Caco-2 (cell line): Measurements from ENCODE around the gene RAP1GAP2. TPM values are rescaled to one million over a fixed set of nuclear protein-coding genes. Genes with fewer than 3 reads are reported as not detected.
"Not testable (repeated sequence)": the region's sequence is repeated elsewhere in the genome, so short reads cannot be mapped to it uniquely, and the experiment has no call there.

Source experiments
- BruUV-seq: library from RNA; stranded (reverse); fragments of 400-500 nt; replicated peaks from 2 replicates; lab custom pipeline; 2021; lab: Mats Ljungman, UMichigan
- CTCF ChIA-PET: fragments of 300-600 bp; sonication (Branson Sonifier 250); formaldehyde crosslinking; loops from one replicate; lab custom pipeline; 2022; ENCODE audit warnings: antibody characterized with exemption; lab: Charles Lee
- POLR2A ChIA-PET: fragments of 300-600 bp; sonication (Branson Sonifier 250); formaldehyde crosslinking; loops from one replicate; lab custom pipeline; 2022; ENCODE audit warnings: antibody characterized with exemption; lab: Charles Lee
- DNase-seq, 2 experiments: peaks; one replicate each; pipeline versions ENCODE4 v3.0.0 to v3.0.0-alpha.2; 2020 to 2022
- H3K27me3 ChIP-seq: replicated peaks from 2 replicates; pipeline ENCODE4 v1.6.0; 2011; ENCODE audit warnings: low read length; ENCODE audit not compliant: control insufficient read depth, insufficient read depth
- H3K36me3 ChIP-seq: 2 replicates; pipeline ENCODE4 v1.5.1; 2011; ENCODE audit warnings: low read length; ENCODE audit not compliant: control insufficient read depth, insufficient read depth
- H3K4me1 ChIP-seq: fragments of 250-450 bp; sonication (Bioruptor Pico); 2 replicates; pipeline ENCODE4 v1.5.1; 2020; ENCODE audit warnings: mild to moderate bottlenecking
- H3K4me3 ChIP-seq: 2 replicates; pipeline ENCODE4 v1.5.1; 2011; ENCODE audit warnings: low read depth, mild to moderate bottlenecking, control low read depth, low read length
- H3K9me3 ChIP-seq: fragments of 250-450 bp; sonication (Bioruptor Pico); 2 replicates; pipeline ENCODE4 v1.5.1; 2020; ENCODE audit warnings: mild to moderate bottlenecking, moderate library complexity
- H3K27ac Mint-ChIP-seq: one replicate; pipeline ENCODE4 v1.8.0; 2022; ENCODE audit warnings: mixed read lengths; ENCODE audit not compliant: unreplicated experiment
- H3K27me3 Mint-ChIP-seq: one replicate; pipeline ENCODE4 v1.8.0; 2022; ENCODE audit warnings: mixed read lengths; ENCODE audit not compliant: insufficient read depth, unreplicated experiment
- H3K36me3 Mint-ChIP-seq: one replicate; pipeline ENCODE4 v1.8.0; 2022; ENCODE audit warnings: mild to moderate bottlenecking, mixed read lengths; ENCODE audit not compliant: insufficient read depth, unreplicated experiment
- H3K4me1 Mint-ChIP-seq: one replicate; pipeline ENCODE4 v1.8.0; 2022; ENCODE audit warnings: low read depth, mixed read lengths; ENCODE audit not compliant: unreplicated experiment
- H3K4me3 Mint-ChIP-seq: one replicate; pipeline ENCODE4 v1.8.0; 2022; ENCODE audit warnings: mild to moderate bottlenecking, moderate library complexity, mixed read lengths; ENCODE audit not compliant: unreplicated experiment
- H3K9me3 Mint-ChIP-seq: one replicate; pipeline ENCODE4 v1.8.0; 2022; ENCODE audit warnings: mixed read lengths; ENCODE audit not compliant: unreplicated experiment
- intact Hi-C: fragments of 100-400 bp; cut with micrococcal nuclease; formaldehyde crosslinking; loops from one replicate; pipeline ENCODE4 v1.10.0; 2022; ENCODE audit not compliant: unreplicated experiment
- total RNA-seq: library from RNA; stranded (reverse); gene quantifications from 2 replicates; pipeline ENCODE4 v1.2.3, GENCODE V29; 2022
- TF ChIP-seq, protein P1 (sequence below), 2 experiments: fragments of 200-600 bp in 1 of 2; IDR thresholded peaks; 1 replicate in 1 of 2; 2 replicates in 1 of 2; pipeline versions ENCODE4 v1.5.1 to v1.8.0; 2011 to 2022; ENCODE audit warnings: antibody characterized with exemption in 1 of 2, control low read depth in 1 of 2, inconsistent platforms in 1 of 2, low read depth in 1 of 2, low read length in 1 of 2, mild to moderate bottlenecking in 1 of 2, moderate library complexity in 1 of 2; ENCODE audit not compliant: insufficient read depth in 1 of 2, severe bottlenecking in 1 of 2, unreplicated experiment in 1 of 2

The RAP1GAP2 gene
- total RNA-seq, 1 experiment from 2014 or later = 45.3 TPM

DNA sequence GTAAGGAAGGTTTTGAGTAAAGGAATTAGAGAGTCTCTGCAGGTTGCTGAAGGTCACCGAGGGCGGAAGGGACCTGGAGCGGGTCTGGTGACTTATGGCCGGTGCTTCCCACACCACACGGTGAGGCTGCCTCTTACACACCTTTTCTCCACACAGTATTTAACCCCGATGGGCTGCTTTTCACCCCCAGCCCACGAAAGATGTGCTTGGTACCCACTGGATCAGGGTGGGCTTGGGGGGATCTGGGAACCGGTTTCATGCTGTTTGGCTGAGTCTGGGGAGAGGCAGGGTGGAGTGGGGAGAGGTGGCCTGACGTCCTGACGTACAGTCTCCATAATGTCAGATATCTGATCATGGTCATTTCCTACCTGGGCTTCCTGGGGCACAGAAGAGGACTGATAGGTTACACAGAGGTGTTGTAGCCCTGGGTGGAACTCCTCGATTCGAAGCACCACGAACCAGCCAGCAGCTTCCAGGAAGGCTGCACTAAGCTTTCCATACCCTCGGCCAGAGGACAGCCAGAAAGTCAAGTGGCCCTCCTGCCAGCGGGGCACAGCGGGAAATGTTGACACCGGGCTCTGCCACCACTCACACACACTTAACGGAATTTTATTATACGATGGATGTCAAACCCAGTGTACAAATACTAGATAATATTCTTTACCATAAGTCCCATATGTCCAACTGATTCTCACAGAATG lies 233.1 kb downstream of the RAP1GAP2 start:
- H3K4me3 Mint-ChIP-seq = no peak overlapping the region
- Histone ChIP-seq H3K27me3 (no peaks in the 10 kb centered on the region), H3K4me1 (no peaks in the 10 kb centered on the region), H3K4me3 (no peak overlapping the region), H3K9me3 (no peaks in the 10 kb centered on the region), H3K36me3 (peaks cover 3% of the 10 kb centered on the region)
- ChIA-PET POLR2A (no interaction called here), CTCF (no interaction called here)
- intact Hi-C loops = no loop called here
- H3K27me3 Mint-ChIP-seq = no peaks in the 10 kb centered on the region
- BruUV-seq = no TSS peak
- H3K36me3 Mint-ChIP-seq = peaks cover 21% of the 10 kb centered on the region
- H3K27ac Mint-ChIP-seq = no peak overlapping the region
- no peaks in the 10 kb centered on the region for H3K4me1 Mint-ChIP-seq
- peak in 1 of 2 experiments; percentile 41 for DNase-seq
- TF ChIP-seq, protein P1, sequence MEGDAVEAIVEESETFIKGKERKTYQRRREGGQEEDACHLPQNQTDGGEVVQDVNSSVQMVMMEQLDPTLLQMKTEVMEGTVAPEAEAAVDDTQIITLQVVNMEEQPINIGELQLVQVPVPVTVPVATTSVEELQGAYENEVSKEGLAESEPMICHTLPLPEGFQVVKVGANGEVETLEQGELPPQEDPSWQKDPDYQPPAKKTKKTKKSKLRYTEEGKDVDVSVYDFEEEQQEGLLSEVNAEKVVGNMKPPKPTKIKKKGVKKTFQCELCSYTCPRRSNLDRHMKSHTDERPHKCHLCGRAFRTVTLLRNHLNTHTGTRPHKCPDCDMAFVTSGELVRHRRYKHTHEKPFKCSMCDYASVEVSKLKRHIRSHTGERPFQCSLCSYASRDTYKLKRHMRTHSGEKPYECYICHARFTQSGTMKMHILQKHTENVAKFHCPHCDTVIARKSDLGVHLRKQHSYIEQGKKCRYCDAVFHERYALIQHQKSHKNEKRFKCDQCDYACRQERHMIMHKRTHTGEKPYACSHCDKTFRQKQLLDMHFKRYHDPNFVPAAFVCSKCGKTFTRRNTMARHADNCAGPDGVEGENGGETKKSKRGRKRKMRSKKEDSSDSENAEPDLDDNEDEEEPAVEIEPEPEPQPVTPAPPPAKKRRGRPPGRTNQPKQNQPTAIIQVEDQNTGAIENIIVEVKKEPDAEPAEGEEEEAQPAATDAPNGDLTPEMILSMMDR (IDR thresholded peaks at IDR 0.05; ENCODE audit: insufficient read depth in 1 of 2, low read depth in 1 of 2, low read length in 1 of 2, severe bottlenecking in 1 of 2, unreplicated experiment in 1 of 2) = no peak
- peaks cover under 1% of the 10 kb centered on the region for H3K9me3 Mint-ChIP-seq

DNA sequence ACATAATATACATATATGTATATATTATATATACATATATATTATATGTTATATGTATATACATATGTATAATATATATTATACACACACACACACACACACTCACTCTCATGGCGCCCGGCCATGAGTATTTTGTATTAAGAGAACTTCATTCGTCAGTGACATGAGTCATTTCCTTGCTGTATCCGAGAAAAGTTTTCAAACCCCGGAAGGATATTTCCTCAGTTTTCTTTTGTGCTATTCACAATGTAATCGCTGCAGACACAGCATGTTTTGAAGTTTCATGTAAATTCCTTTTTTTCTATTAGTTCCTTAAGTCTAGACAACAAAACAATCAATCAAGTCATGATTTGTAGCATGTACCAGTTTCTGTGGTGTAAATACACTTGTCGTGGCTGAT lies 233.9 kb downstream of the RAP1GAP2 start:
- no peak for DNase-seq
- no peaks in the 10 kb centered on the region for H3K27me3 Mint-ChIP-seq
- ChIA-PET POLR2A (no interaction called here), CTCF (no interaction called here)
- no peak overlapping the region for H3K27ac Mint-ChIP-seq
- H3K27me3 ChIP-seq = no peaks in the 10 kb centered on the region
- BruUV-seq = no TSS peak
- H3K9me3 ChIP-seq = no peaks in the 10 kb centered on the region
- H3K4me3 Mint-ChIP-seq = no peak overlapping the region
- peaks cover 21% of the 10 kb centered on the region for H3K36me3 Mint-ChIP-seq
- no peaks in the 10 kb centered on the region for H3K4me1 Mint-ChIP-seq
- TF ChIP-seq, protein P1 (IDR thresholded peaks at IDR 0.05; ENCODE audit: insufficient read depth in 1 of 2, low read depth in 1 of 2, low read length in 1 of 2, severe bottlenecking in 1 of 2, unreplicated experiment in 1 of 2) = no peak
- H3K36me3 ChIP-seq = peaks cover 3% of the 10 kb centered on the region
- no peaks in the 10 kb centered on the region for H3K4me1 ChIP-seq
- no peak overlapping the region for H3K4me3 ChIP-seq
- intact Hi-C loops = no loop called here
- no peaks in the 10 kb centered on the region for H3K9me3 Mint-ChIP-seq

DNA sequence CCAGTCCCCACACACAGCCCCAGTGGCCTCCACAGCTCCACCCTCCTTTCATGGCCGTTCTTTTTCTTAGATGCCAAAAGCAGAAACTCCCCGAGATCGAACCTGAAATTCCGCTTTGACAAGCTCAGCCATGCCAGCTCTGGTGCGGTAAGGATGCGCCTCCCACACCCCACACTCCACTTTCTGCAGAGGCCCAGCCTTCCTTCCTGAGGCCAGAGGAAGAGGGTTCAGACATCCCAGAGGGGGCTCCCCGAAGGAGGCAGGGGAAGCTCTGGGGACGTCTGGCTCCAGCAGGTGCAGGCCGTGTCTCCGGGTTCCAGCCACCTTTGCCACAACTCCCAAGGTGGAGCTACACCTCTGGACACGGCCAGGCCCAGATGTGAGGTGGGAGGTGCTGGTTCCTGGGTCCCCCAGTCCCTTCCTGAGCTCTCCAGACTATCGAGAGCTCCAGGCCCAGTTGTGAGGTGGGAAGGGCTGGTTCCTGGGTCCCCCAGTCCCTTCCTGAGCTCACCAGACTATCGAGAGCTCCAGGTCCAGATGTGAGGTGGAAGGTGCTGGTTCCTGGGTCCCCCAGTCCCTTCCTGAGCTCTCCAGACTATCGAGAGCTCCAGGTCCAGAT lies 234.7 kb downstream of the RAP1GAP2 start:
- H3K27ac Mint-ChIP-seq, H3K9me3 Mint-ChIP-seq, intact Hi-C loops, H3K27me3 ChIP-seq, H3K9me3 ChIP-seq, H3K4me1 ChIP-seq, H3K4me1 Mint-ChIP-seq, H3K36me3 ChIP-seq, BruUV-seq, POLR2A ChIA-PET, H3K27me3 Mint-ChIP-seq, H3K4me3 ChIP-seq, H3K4me3 Mint-ChIP-seq: not testable (repeated sequence)
- CTCF ChIA-PET = interaction anchor here (0.6 kb wide), 1 partner anchor 179 kb away, joined by 5 read pairs; no protein-coding TSS in a partner anchor
- H3K36me3 Mint-ChIP-seq = peaks cover 21% of the 10 kb centered on the region
- peak in 1 of 2 experiments; percentile 12 for DNase-seq
